ENCODE measurements around the gene TMC8.

Gene TMC8

GRCh38 chr17:78125138-78125913 lies 5.2 kb upstream of the TMC8 start:
- DNase-seq = no peak

- no peak for DNase-seq
These were observed 4.3 kb upstream of the TMC8 start for GRCh38 chr17:78125976-78126894.

- DNase-seq = no peak
These were observed 3.7 kb upstream of the TMC8 start for GRCh38 chr17:78126895-78127238.

GRCh38 chr17:78127239-78127887 lies 3.2 kb upstream of the TMC8 start:
- peak; percentile 77 for DNase-seq

- DNase-seq = no peak
These were observed 2.6 kb upstream of the TMC8 start for GRCh38 chr17:78127888-78128550.

GRCh38 chr17:78128551-78129350 lies 1.8 kb upstream of the TMC8 start, which contains the start of gene TMC6:
Gene TMC6 (minus strand): TSS chr17:78128755. CDS start chr17:78126832, 1,923 bp downstream.
- peak; percentile 82 for DNase-seq

- peak; percentile 55 for DNase-seq
These were observed 1.1 kb upstream of the TMC8 start for GRCh38 chr17:78129351-78130089.

GRCh38 chr17:78130090-78130436 lies 508 bp upstream of the TMC8 start:
- no peak for DNase-seq

- no peak for DNase-seq
These were observed 857 bp downstream of the TMC8 start for GRCh38 chr17:78131172-78132083.

GRCh38 chr17:78132084-78132676 lies 1.6 kb downstream of the TMC8 start:
- DNase-seq = peak; percentile 53

GRCh38 chr17:78132767-78133178 lies 2.2 kb downstream of the TMC8 start:
- no peak for DNase-seq

- no peak for DNase-seq
These were observed 2.8 kb downstream of the TMC8 start for GRCh38 chr17:78133179-78133951.

GRCh38 chr17:78133971-78134898 lies 3.7 kb downstream of the TMC8 start:
- DNase-seq = peak; percentile 54

- DNase-seq = no peak
These were observed 4.4 kb downstream of the TMC8 start for GRCh38 chr17:78134899-78135385.

GRCh38 chr17:78135858-78136500 lies 5.4 kb downstream of the TMC8 start:
- DNase-seq = no peak

- no peak for DNase-seq
These were observed 7.0 kb downstream of the TMC8 start for GRCh38 chr17:78137392-78138203.
